ENCODE measurements around the gene SERF2.
"Not testable (repeated sequence)": the region's sequence is repeated elsewhere in the genome, so short reads cannot be mapped to it uniquely, and the experiment has no call there.

SERF2 gene

GRCh38 chr15:43793647-43794046, 1.5 kb downstream of the SERF2 start:
- DNase-seq = peak in 1 of 51 donors; percentile 7

DNA sequence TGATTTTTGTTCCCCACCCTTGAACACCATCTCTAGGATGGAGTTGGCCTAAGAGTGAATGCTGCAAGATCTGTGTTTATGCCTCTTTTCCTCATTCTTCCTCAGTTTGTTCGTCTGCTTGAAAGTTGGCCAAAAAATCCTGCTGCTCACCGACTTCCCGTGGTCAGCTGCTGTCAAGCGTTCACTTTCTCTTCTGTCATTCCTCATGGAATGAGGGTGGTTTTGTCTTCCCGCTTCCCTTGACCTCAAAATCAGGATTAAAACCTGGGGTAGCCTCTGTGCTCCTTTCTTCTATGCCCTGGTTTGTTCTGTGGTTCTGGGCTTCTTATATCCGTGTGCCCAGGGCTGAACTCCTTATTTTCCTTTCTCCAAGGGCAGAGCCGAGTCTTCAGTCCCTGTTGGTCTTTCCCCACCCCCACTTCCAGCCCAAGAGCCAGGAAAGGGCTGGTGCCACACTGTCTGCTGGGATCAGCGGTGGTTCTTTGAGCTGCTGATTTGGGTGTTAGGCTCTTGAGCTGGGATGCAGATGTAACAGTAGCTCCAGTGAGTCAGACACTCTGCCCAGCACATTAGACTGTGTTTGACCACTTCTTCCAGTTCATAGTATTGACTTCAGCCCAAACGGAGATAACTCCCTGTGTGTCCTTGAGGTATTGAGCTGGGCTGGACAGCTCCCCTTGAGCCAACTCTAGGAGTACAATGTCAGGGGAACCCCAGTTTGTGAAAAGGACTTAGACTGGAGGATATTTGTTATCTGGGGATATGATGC, 2.3 kb downstream of the SERF2 start:
- no peak for DNase-seq

DNA sequence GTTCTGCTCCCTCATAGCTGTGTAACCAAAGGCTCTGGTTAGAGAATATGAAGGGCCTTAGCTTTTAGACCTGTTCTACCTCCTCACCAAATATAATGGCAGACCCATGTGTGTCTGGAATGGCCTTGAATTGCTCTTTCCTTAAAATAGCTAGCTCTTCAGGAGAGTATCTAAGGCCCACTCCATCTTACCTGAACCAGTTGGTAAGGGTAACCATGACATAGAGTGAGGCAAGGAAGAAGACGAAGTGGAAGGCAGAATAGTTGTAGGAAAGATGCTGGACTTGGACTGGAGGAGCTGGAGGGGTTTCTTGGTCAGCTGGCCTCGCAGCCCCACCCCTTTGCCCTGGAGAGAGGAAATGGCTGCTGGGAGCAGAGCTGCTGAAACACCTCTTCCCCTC, 3.1 kb downstream of the SERF2 start:
- DNase-seq = no peak

DNA sequence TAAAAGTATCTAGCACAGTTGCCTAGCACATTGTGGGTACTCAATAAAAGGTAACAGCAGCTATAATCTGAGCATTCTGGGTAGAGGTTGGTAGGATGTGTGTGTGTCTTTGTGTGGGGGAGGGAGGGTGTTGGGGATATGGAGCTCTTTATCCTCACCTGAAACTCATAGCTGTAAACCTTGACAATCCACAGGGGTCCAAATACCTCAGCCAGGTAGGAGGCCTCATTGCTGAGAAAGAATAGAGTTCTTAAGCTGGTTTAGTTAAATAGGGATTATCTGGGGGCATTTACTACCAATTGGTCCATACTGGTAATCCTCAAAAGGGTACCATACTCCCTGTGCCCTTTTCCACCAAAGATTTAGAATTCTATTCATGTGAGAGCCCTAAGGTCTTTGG, 3.9 kb downstream of the SERF2 start:
- no peak for DNase-seq

- DNase-seq = no peak
Observed at GRCh38 chr15:43796566-43796965, 4.4 kb downstream of the SERF2 start.

DNA sequence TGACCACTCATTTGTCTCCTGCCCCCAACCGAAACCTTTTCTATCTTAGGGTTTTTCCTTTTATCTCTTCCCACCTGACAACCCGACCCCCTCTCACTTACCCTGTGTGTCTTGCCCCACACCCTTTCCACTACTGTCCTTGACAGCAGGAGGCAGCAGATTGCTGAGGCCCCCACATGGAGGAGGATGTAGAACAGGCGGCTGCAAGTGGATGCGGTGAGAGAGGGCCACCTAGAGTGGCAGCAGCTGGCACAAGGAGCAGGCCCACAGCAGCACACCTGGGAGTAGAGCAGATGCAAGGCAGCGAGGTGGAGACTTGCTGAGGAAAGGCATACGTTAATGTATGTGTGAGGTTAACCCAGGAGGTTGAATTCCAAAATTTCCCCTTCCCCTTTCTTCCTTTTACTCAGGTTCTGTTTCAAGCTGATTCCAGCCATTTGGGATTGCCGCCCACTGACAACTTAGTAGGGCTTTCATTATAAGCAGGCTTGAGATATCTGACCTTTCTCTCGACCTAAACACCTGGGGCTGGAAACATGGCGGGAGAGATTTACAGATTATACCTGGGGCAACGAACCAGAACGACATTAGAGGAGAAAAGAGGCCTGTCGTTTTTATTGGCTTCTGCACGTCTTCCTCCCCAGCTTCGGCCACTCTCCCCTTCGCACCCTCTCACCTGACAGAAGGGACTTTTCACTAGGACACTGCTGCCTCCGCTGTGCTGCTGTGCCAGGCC, 7.3 kb downstream of the SERF2 start:
- DNase-seq = peak in 1 of 51 donors; percentile 11

GRCh38 chr15:43799945-43800285, 7.8 kb downstream of the SERF2 start, which contains the start of gene SERINC4:
TSS of gene SERINC4 (minus strand) at chr15:43800220. CDS start at chr15:43799986, 234 bp downstream.
- DNase-seq = peak in 3 of 51 donors; percentile 13 to 51 (median 24)

DNA sequence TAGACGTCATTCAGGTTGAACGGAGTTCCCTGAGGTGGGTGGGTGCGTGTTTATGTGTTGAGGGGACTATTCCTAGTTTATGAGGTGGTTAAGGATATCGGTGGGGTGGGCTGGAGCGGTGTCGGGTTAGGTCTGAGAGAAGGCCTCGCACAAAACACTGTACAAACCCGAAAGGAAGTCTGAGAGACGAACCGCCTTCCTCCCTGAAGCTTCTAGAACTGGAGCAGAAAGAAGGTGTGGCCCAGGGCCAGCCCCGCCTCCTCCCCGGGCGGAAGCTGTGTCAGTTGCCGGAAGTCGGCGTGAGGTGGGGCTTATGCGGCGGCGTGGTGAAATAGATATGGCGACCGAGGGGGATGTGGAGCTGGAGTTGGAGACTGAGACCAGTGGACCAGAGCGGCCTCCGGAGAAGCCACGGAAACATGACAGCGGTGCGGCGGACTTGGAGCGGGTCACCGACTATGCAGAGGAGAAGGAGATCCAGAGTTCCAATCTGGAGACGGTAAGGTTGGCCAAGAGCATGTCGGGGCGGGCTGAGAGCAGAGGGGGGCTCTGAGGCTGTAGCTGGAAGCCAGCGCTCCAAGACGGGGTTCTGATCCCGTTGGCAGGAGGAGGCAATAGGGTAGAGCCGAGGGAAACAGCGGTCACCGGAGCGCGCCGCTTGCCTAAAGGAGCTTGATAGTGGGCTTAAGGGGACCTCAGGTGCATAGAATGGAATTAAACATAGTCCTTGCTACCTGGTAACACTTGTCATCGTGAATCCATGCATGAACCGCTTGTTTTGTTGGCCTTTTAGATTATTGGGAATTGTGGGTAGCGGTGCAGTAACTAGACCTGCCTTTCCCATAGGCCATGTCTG, 8.4 kb downstream of the SERF2 start, which contains the start of gene HYPK:
HYPK (plus strand) TSS at position 314 of the 856 bp plus-strand sequence; CDS start at position 338, 24 bp downstream.
- DNase-seq = peak; percentile 42 to 96 (median 88)

DNA sequence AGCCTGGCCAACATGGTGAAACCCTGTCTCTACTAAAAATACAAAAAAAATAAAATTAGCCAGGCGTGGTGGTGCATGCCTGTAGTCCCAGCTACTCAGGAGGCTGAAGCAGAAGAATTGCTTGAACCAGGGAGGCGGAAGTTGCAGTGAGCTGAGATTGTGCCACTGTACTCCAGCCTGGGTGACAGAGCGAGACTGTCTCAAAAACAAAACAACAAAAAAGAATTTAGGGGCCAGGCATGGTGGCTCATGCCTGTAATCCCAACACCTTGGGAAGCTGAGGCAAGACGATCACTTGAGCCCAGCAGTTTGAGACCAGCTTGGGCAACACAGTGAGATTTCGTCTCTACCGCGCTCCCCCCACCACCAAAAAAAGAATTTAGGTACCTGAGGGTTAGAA, 10.6 kb downstream of the SERF2 start:
- not testable (repeated sequence) for DNase-seq

- DNase-seq = no peak
Observed at GRCh38 chr15:43808435-43808950, 16.4 kb downstream of the SERF2 start.

GRCh38 chr15:43808960-43809678, 17.0 kb downstream of the SERF2 start:
- DNase-seq = no peak

- not testable (repeated sequence) for DNase-seq
Observed at GRCh38 chr15:43815064-43815463, 22.9 kb downstream of the SERF2 start.

DNA sequence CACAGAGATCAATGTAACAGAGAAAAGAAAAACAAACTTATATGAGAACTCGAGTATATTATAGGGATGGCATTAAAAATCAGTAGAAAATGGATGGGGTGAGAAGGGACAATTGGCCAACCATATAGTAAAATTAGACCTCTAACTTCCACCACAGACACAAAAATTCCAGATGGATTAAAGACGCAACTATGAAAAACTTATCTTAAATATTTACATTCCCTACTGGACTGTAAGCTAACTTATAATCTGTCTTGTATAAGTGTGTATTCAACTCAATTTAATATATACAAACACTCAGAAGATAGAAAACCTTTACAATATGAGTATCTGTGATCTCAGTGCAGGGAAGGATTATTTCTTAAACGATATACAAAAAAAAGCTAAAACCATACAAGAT, 29.4 kb downstream of the SERF2 start:
- no peak for DNase-seq

DNA sequence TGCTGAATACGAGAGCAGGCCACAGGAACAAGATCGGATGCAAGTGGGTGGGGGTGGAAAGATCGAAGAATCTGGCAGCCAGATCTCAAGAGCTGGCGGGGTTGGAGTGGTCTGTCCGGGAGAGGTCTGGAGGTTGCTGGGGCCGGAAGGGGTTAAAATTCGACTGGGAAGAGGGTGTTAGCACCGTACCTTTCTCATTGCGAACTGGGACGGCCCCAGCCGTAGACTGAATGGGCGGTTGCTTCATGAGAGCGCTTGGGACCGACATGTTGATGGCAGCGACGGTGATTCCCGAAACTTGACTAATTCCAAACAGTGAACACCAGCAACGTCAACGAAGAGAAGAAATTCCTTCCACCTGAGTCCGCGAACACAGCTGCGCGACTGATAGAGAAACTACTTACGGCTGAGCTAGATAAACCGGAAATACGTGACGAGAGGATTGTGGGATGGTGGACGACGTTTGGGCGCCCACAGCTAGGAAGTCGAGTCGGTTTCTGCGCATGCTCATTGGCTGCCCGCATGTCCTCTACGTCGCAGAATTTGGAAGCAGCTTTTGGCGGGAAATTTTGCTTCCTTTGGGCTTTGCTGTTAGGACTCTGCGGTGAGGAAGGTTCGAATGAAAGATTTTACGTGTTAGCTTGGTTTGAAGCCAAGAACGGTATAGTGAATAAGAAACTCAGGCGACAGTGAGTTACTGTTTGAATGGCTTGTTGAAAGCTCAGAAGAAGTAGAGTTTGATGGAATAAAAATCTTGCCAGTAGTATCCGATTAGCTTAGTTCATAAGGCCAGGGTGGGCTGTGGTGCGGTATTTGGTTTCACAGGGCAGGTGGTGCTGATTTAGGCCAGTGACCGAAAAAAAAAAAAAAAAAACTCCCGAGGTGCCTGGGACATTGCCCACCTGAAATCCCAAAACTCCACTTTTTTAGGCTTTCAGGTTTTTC, 32.5 kb downstream of the SERF2 start, which contains the start of gene MFAP1:
MFAP1 (minus strand) TSS at position 389 of the 945 bp plus-strand sequence; CDS start at position 268, 121 bp downstream.
- DNase-seq = peak; percentile 34 to 96 (median 86)

DNA sequence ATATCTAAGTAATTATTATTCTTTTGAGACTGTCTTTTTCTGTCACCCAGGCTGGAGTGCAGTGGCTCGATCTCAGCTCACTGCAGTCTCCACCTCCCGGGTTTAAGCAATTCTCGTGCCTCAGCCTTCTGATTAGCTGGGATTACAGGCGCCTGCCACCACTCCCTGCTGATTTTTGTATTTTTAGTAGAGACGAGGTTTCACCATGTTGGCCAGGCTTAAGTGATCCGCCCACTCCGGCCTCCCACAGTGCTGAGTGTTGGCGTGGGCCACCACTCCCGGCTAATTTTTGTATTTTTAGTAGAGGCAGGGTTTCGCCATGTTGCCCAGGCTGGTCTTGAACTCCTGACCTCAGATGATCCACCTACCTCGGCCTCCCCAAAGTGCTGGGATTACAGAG, 33.2 kb downstream of the SERF2 start:
- not testable (repeated sequence) for DNase-seq

GRCh38 chr15:43826029-43826507, 33.9 kb downstream of the SERF2 start:
- DNase-seq = no peak

DNA sequence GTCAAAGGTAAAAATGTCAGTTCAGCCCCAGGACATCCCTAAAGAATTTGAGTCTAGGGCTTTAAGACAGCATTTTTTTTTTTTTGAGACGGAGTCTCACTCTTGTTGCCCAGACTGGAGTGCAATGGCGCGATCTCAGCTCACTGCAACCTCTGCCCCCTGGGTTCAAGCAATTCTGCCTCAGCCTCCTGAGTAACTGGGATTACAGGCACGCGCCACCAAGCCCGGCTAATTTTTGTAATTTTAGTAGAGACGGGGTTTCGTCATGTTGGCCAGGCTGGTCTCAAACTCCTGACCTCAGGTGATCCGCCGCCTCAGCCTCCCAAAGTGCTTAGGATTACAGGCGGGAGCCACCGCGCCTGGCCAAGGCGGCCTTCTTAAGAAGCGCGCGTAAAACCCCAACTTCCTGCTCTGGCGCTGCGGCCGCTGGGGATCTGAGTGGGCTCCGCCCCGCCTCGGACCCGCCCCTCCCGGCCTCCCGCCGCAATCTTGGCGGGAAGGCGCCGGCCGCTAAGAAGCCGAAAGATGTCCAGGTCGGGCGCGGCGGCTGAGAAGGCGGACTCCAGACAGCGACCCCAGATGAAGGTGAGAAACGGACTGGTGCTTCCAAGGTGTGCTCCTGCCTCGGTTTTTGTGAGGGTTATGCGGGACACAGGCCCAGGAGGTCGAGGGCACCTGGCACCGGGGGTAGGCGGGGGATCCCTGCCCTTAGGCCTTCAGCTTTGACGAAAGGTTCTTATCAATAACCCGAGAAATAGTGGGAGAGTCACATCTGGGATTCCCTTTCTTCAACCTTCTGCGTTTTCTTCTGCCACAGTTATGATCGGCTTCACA, 34.6 kb downstream of the SERF2 start, which contains the start of gene WDR76:
WDR76 (plus strand) TSS at position 495 of the 834 bp plus-strand sequence; CDS start at position 526, 31 bp downstream.
- DNase-seq = peak in 40 of 51 donors; percentile 3 to 54 (median 26)

DNA sequence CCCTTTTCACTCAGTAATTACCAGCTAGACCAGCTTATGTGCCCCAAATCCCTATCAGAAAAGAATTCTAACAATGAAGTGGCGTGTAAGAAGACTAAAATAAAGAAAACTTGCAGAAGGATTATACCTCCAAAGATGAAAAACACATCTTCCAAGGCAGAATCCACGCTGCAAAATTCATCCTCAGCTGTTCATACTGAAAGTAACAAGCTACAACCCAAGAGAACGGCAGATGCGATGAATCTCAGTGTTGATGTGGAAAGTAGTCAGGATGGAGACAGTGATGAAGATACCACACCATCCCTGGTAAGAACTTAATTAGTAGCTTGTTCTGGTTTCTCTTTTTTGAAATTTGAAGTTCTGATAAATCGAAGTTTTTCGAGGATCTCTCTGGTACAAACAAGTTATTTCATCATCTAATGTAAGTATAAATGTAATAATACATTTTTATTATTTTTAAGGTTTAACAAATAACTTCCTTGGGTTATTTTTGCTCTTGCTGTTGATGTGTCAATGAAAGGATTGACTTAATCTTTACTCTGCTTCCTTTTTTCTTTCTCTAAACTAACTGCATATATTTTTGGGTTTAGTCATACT, 36.0 kb downstream of the SERF2 start:
- DNase-seq = no peak
